HG02885 (cell line): ENCODE measurements around the gene GYG2.
"Not testable (repeated sequence)": the region's sequence is repeated elsewhere in the genome, so short reads cannot be mapped to it uniquely, and the experiment has no call there.

Source experiments
- ATAC-seq: cut with Tn5 transposase; IDR thresholded peaks from one replicate; pipeline ENCODE4 v1.9.1; 2021; ENCODE audit warnings: mild to moderate bottlenecking; ENCODE audit not compliant: unreplicated experiment, poor library complexity

The GYG2 gene

GRCh38 chrX:2897690-2898623, 69.2 kb downstream of the GYG2 start:
- ATAC-seq, result not testable (repeated sequence)

- ATAC-seq, result no peak
Observed at GRCh38 chrX:2898846-2899512, 70.2 kb downstream of the GYG2 start.

- no peak for ATAC-seq
Observed at GRCh38 chrX:2901367-2902036, 72.8 kb downstream of the GYG2 start.

- no peak for ATAC-seq
Observed at GRCh38 chrX:2902841-2903240, 74.1 kb downstream of the GYG2 start.

- no peak for ATAC-seq
Observed at GRCh38 chrX:2903366-2903765, 74.6 kb downstream of the GYG2 start.

- ATAC-seq, result no peak
Observed at GRCh38 chrX:2907295-2907694, 78.6 kb downstream of the GYG2 start.

GRCh38 chrX:2908125-2908685, 79.5 kb downstream of the GYG2 start:
- no peak for ATAC-seq

GRCh38 chrX:2910109-2910508, 81.4 kb downstream of the GYG2 start:
- ATAC-seq, result no peak

- ATAC-seq, result no peak
Observed at GRCh38 chrX:2913118-2913517, 84.4 kb downstream of the GYG2 start.

GRCh38 chrX:2917767-2918166, 89.0 kb downstream of the GYG2 start:
- no peak for ATAC-seq

- no peak for ATAC-seq
Observed at GRCh38 chrX:2921193-2921592, 92.5 kb downstream of the GYG2 start.

- no peak for ATAC-seq
Observed at GRCh38 chrX:2921750-2922149, 93.0 kb downstream of the GYG2 start.

GRCh38 chrX:2924151-2924550, 95.4 kb downstream of the GYG2 start:
- ATAC-seq, result no peak

GRCh38 chrX:2926255-2926654, 97.5 kb downstream of the GYG2 start:
- ATAC-seq, result not testable (repeated sequence)

- no peak for ATAC-seq
Observed at GRCh38 chrX:2926664-2927275, 98.0 kb downstream of the GYG2 start.

- ATAC-seq, result no peak
Observed at GRCh38 chrX:2928191-2928582, 99.5 kb downstream of the GYG2 start.

- peak; percentile 49 for ATAC-seq
Observed at GRCh38 chrX:2928583-2929434, 100.1 kb downstream of the GYG2 start, which contains the start of gene ARSD. Gene ARSD (minus strand): TSS chrX:2929339. CDS start chrX:2929275, 64 bp downstream.

- ATAC-seq, result no peak
Observed at GRCh38 chrX:2931155-2931554, 102.4 kb downstream of the GYG2 start.

GRCh38 chrX:2931612-2932011, 102.9 kb downstream of the GYG2 start:
- no peak for ATAC-seq
